A549 (cell line): ENCODE measurements around the gene RBMS3.

Experiments
- BCL3 ChIP-seq: fragments of >200 bp; sonication (Bioruptor Twin); formaldehyde crosslinking; IDR thresholded peaks from 3 replicates; pipeline ENCODE4 v1.6.1; 2016
- CEBPB ChIP-seq, 2 experiments: fragments of >200 bp in 1 of 2; sonication (Bioruptor Twin) in 1 of 2; formaldehyde crosslinking in 1 of 2; IDR thresholded peaks; 2 replicates each; pipeline ENCODE4 v1.6.1; 2012 to 2016
- CHD2 ChIP-seq: fragments of 150-350 bp; IDR thresholded peaks from 2 replicates; pipeline ENCODE4 v1.6.1; 2014; ENCODE audit warnings: low read length; ENCODE audit not compliant: partially characterized antibody
- CTCF ChIP-seq: fragments of >200 bp; sonication (Bioruptor Twin); formaldehyde crosslinking; IDR thresholded peaks from 3 replicates; pipeline ENCODE4 v1.5.1; 2016
- ESRRA ChIP-seq: fragments of 150-350 bp; IDR thresholded peaks from 2 replicates; pipeline ENCODE4 v1.6.1; 2014; ENCODE audit warnings: mild to moderate bottlenecking, low read length, borderline replicate concordance
- HMGXB4 ChIP-seq: fragments of 250-450 bp; sonication (Bioruptor Pico); IDR thresholded peaks from 2 replicates; pipeline ENCODE4 v1.5.0; 2021; ENCODE audit warnings: mild to moderate bottlenecking, moderate library complexity, borderline replicate concordance
- MAZ ChIP-seq: fragments of 150-350 bp; IDR thresholded peaks from 2 replicates; pipeline ENCODE4 v1.6.1; 2014; ENCODE audit warnings: antibody characterized with exemption, low read depth, low read length, borderline replicate concordance
- NFE2L2 ChIP-seq: fragments of 150-350 bp; conservative IDR thresholded peaks from 2 replicates; pipeline ENCODE4 v1.6.1; 2014; ENCODE audit warnings: low read length
- POLR2A ChIP-seq: IDR thresholded peaks from 2 replicates; pipeline ENCODE4 v1.6.1; 2012; ENCODE audit warnings: mild to moderate bottlenecking, low read length

GRCh38 chr3:29239376-29239775, 41.5 kb upstream of the RBMS3 start:
- no peak for TF ChIP-seq CTCF
- no peak for TF ChIP-seq MAZ
- no peak for TF ChIP-seq POLR2A
- no peak for TF ChIP-seq NFE2L2
- TF ChIP-seq ESRRA: no peak
- no peak for TF ChIP-seq HMGXB4 (CRISPR knock-in tag)
- no peak for TF ChIP-seq BCL3
- TF ChIP-seq CEBPB (IDR thresholded peaks at IDR 0.05): no peak
- no peak for TF ChIP-seq CHD2
